Neural progenitor cell (in vitro differentiated cells): Measurements from ENCODE around the gene ACTR6. TPM values are rescaled to one million over a fixed set of nuclear protein-coding genes. Genes with fewer than 3 reads are reported as not detected.
A peak's percentile ranks its signal among the peaks of the same experiment; 100 is the strongest.

Experiments
- DNase-seq: peaks from one replicate; pipeline ENCODE4 v3.0.0-alpha.2; 2016; ENCODE audit warnings: low spot score
- H2AFZ ChIP-seq: fragments of 200-600 bp; sonication (generic); replicated peaks from 2 replicates; pipeline ENCODE4 v1.6.1; 2016; ENCODE audit warnings: antibody characterized with exemption
- H3F3A ChIP-seq: fragments of 200-600 bp; sonication (generic); 2 replicates; pipeline ENCODE4 v1.6.1; 2016; ENCODE audit warnings: antibody characterized with exemption, low read depth
- H3K27ac ChIP-seq: fragments of 200-600 bp; sonication (generic); 2 replicates; pipeline ENCODE4 v1.5.1; 2016; ENCODE audit warnings: mild to moderate bottlenecking
- H3K27me3 ChIP-seq: fragments of 200-600 bp; sonication (generic); 2 replicates; pipeline ENCODE4 v1.6.1; 2016; ENCODE audit warnings: mild to moderate bottlenecking, moderate library complexity
- H3K36me3 ChIP-seq: fragments of 200-600 bp; sonication (generic); 2 replicates; pipeline ENCODE4 v1.5.1; 2016
- H3K4me1 ChIP-seq: fragments of 200-600 bp; sonication (generic); 2 replicates; pipeline ENCODE4 v1.6.1; 2016; ENCODE audit warnings: mixed run types
- H3K4me2 ChIP-seq: fragments of 200-600 bp; sonication (generic); 2 replicates; pipeline ENCODE4 v1.6.1; 2016
- H3K4me3 ChIP-seq: fragments of 200-600 bp; sonication (generic); 2 replicates; pipeline ENCODE4 v1.5.1; 2016
- H3K79me2 ChIP-seq: fragments of 200-600 bp; sonication (generic); 2 replicates; pipeline ENCODE4 v1.6.1; 2016; ENCODE audit warnings: low read depth
- H3K9ac ChIP-seq: fragments of 200-600 bp; sonication (generic); 2 replicates; pipeline ENCODE4 v1.6.1; 2016
- H3K9me3 ChIP-seq: fragments of 200-600 bp; sonication (generic); 2 replicates; pipeline ENCODE4 v1.5.1; 2016; ENCODE audit warnings: low read depth
- H4K20me1 ChIP-seq: fragments of 200-600 bp; sonication (generic); 2 replicates; pipeline ENCODE4 v1.6.1; 2016; ENCODE audit warnings: low read depth
- H3K27ac Mint-ChIP-seq: 3 replicates; pipeline ENCODE4 v1.8.0; 2021; ENCODE audit warnings: mixed read lengths
- H3K27me3 Mint-ChIP-seq: 2 replicates; pipeline ENCODE4 v1.8.0; 2022; ENCODE audit warnings: low read depth, mild to moderate bottlenecking, inconsistent platforms, moderate library complexity, mixed read lengths; ENCODE audit not compliant: insufficient read depth
- H3K36me3 Mint-ChIP-seq: 3 replicates; pipeline ENCODE4 v1.8.0; 2021; ENCODE audit warnings: mixed read lengths
- H3K4me1 Mint-ChIP-seq: 3 replicates; pipeline ENCODE4 v1.8.0; 2021; ENCODE audit warnings: mixed read lengths
- H3K4me3 Mint-ChIP-seq: 3 replicates; pipeline ENCODE4 v1.8.0; 2021; ENCODE audit warnings: mild to moderate bottlenecking, moderate library complexity, mixed read lengths
- H3K9me3 Mint-ChIP-seq: 3 replicates; pipeline ENCODE4 v1.8.0; 2020; ENCODE audit warnings: mixed read lengths
- CTCF ChIP-seq: fragments of 200-600 bp; sonication (generic); IDR thresholded peaks from 2 replicates; pipeline ENCODE4 v1.5.1; 2017; ENCODE audit warnings: antibody characterized with exemption, mild to moderate bottlenecking
- EZH2 ChIP-seq: fragments of 200-600 bp; sonication (generic); IDR thresholded peaks from 2 replicates; pipeline ENCODE4 v1.6.1; 2017; ENCODE audit warnings: antibody characterized with exemption, mild to moderate bottlenecking, moderate library complexity
- EZH2phosphoT487 ChIP-seq: fragments of 200-600 bp; sonication (generic); IDR thresholded peaks from 2 replicates; pipeline ENCODE4 v1.6.1; 2017; ENCODE audit warnings: antibody characterized with exemption
- total RNA-seq: library from RNA; depleted of rRNA; stranded (reverse); fragments of >200 nt; gene quantifications from 2 replicates; pipeline ENCODE4 v1.2.3, GENCODE V29; 2015; ENCODE audit warnings: low replicate concordance

Gene ACTR6
- total RNA-seq, 1 donor from 2014 or later: 87.8 TPM

- Mint-ChIP-seq H3K36me3 (peaks cover 4% of the 10 kb centered on the region), H3K27ac (no peak overlapping the region), H3K4me1 (peaks cover 6% of the 10 kb centered on the region), H3K9me3 (no peaks in the 10 kb centered on the region), H3K27me3 (peaks cover 3% of the 10 kb centered on the region), H3K4me3 (no peak overlapping the region)
- no peak for TF ChIP-seq CTCF
- TF ChIP-seq EZH2: no peak
- TF ChIP-seq EZH2phosphoT487: no peak
- H3K4me2 ChIP-seq: no peak overlapping the region
- no peaks in the 10 kb centered on the region for H3K4me1 ChIP-seq
- H3K36me3 ChIP-seq: no peaks in the 10 kb centered on the region
- no peaks in the 10 kb centered on the region for H3K79me2 ChIP-seq
- H3K27ac ChIP-seq: no peak overlapping the region
- no peaks in the 10 kb centered on the region for H3K27me3 ChIP-seq
- H3K9ac ChIP-seq: no peak overlapping the region
- H3K9me3 ChIP-seq: no peaks in the 10 kb centered on the region
- no peak overlapping the region for H2AFZ ChIP-seq
- H3F3A ChIP-seq: no peaks in the 10 kb centered on the region
- no peaks in the 10 kb centered on the region for H4K20me1 ChIP-seq
- no peak overlapping the region for H3K4me3 ChIP-seq
- no peak for DNase-seq
These were observed 31.3 kb upstream of the ACTR6 start for GRCh38 chr12:100169345-100169744.

- no peak for DNase-seq
- Histone ChIP-seq H3K27me3 (no peaks in the 10 kb centered on the region), H2AFZ (no peak overlapping the region), H3K4me1 (no peaks in the 10 kb centered on the region), H3K36me3 (no peaks in the 10 kb centered on the region), H3K79me2 (no peaks in the 10 kb centered on the region), H4K20me1 (no peaks in the 10 kb centered on the region), H3K27ac (no peak overlapping the region), H3K9ac (no peak overlapping the region), H3K4me3 (no peak overlapping the region), H3K4me2 (no peak overlapping the region), H3K9me3 (no peaks in the 10 kb centered on the region), H3F3A (no peaks in the 10 kb centered on the region)
- TF ChIP-seq EZH2phosphoT487 (no peak), CTCF (peak; percentile 4), EZH2 (no peak)
- no peak overlapping the region for H3K4me3 Mint-ChIP-seq
- no peak overlapping the region for H3K27ac Mint-ChIP-seq
- peaks cover 4% of the 10 kb centered on the region for H3K27me3 Mint-ChIP-seq
- no peaks in the 10 kb centered on the region for H3K9me3 Mint-ChIP-seq
- H3K36me3 Mint-ChIP-seq: peaks cover 2% of the 10 kb centered on the region
- H3K4me1 Mint-ChIP-seq: peaks cover 2% of the 10 kb centered on the region
These were observed 30.2 kb upstream of the ACTR6 start for GRCh38 chr12:100170313-100170858.

- Histone ChIP-seq H4K20me1 (no peaks in the 10 kb centered on the region), H3K9ac (no peak overlapping the region), H3K79me2 (no peaks in the 10 kb centered on the region), H3K4me3 (no peak overlapping the region), H3K27me3 (no peaks in the 10 kb centered on the region), H2AFZ (no peak overlapping the region), H3K36me3 (no peaks in the 10 kb centered on the region), H3K9me3 (no peaks in the 10 kb centered on the region), H3F3A (no peaks in the 10 kb centered on the region), H3K27ac (no peak overlapping the region), H3K4me2 (no peak overlapping the region), H3K4me1 (no peaks in the 10 kb centered on the region)
- Mint-ChIP-seq H3K9me3 (no peaks in the 10 kb centered on the region), H3K36me3 (no peaks in the 10 kb centered on the region), H3K4me1 (no peaks in the 10 kb centered on the region), H3K27ac (no peak overlapping the region), H3K4me3 (no peak overlapping the region), H3K27me3 (peaks cover 2% of the 10 kb centered on the region)
- no peak for TF ChIP-seq EZH2phosphoT487
- no peak for TF ChIP-seq EZH2
- TF ChIP-seq CTCF: no peak
- no peak for DNase-seq
These were observed 29.4 kb upstream of the ACTR6 start for GRCh38 chr12:100171248-100171647.
